ENCODE results near the gene ZNF467.

ZNF467 gene

DNA sequence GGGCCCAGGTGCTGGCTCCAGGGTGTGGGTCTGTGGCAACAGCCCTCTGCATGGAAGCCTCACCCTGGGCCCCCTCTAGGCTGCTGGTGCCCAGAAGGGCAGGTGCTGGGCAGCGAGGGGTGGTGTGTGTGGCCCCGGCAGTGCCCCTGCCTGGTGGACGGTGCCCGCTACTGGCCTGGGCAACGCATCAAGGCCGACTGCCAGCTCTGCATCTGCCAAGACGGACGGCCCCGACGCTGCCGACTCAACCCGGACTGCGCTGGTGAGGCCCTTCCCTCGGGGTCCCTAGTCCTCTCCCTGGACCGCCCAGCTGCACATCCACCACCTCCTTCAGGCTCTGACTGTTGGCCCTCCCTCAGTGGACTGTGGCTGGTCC is 18.8 kb upstream of the ZNF467 start:
- H3K4me2 ChIP-seq (ENCODE audit: low read length): no peak overlapping the region
- no peaks in the 10 kb centered on the region for H3K4me1 ChIP-seq (ENCODE audit: control insufficient read depth, insufficient read depth, low read length)
- H3K9ac ChIP-seq (ENCODE audit: low read depth, low read length): no peak overlapping the region
- no peak overlapping the region for H3K4me3 ChIP-seq (ENCODE audit: low read length)
- peaks cover 62% of the 10 kb centered on the region for H3K27me3 ChIP-seq (ENCODE audit: control insufficient read depth, insufficient read depth, low read length)
- H3K9me3 ChIP-seq (replicated peaks; ENCODE audit: low read length): no peaks in the 10 kb centered on the region
- no peaks in the 10 kb centered on the region for H3K36me3 ChIP-seq (ENCODE audit: insufficient read depth, low read length)

GRCh38 chr7:149791411-149792219 is 18.2 kb upstream of the ZNF467 start:
- Histone ChIP-seq H3K36me3 (ENCODE audit: insufficient read depth, low read length) (no peaks in the 10 kb centered on the region), H3K27me3 (ENCODE audit: control insufficient read depth, insufficient read depth, low read length) (peaks cover 66% of the 10 kb centered on the region), H3K9me3 (replicated peaks; ENCODE audit: low read length) (no peaks in the 10 kb centered on the region), H3K4me2 (ENCODE audit: low read length) (no peak overlapping the region), H3K4me3 (ENCODE audit: low read length) (no peak overlapping the region), H3K9ac (ENCODE audit: low read depth, low read length) (no peak overlapping the region), H3K4me1 (ENCODE audit: control insufficient read depth, insufficient read depth, low read length) (no peaks in the 10 kb centered on the region)

- Histone ChIP-seq H3K36me3 (ENCODE audit: insufficient read depth, low read length) (no peaks in the 10 kb centered on the region), H3K27me3 (ENCODE audit: control insufficient read depth, insufficient read depth, low read length) (peaks cover 66% of the 10 kb centered on the region), H3K9ac (ENCODE audit: low read depth, low read length) (no peak overlapping the region), H3K9me3 (replicated peaks; ENCODE audit: low read length) (no peaks in the 10 kb centered on the region), H3K4me2 (ENCODE audit: low read length) (no peak overlapping the region), H3K4me1 (ENCODE audit: control insufficient read depth, insufficient read depth, low read length) (no peaks in the 10 kb centered on the region), H3K4me3 (ENCODE audit: low read length) (no peak overlapping the region)
Observed at GRCh38 chr7:149790754-149791360, 17.5 kb upstream of the ZNF467 start.

- H3K4me3 ChIP-seq (ENCODE audit: low read length): no peak overlapping the region
- H3K36me3 ChIP-seq (ENCODE audit: insufficient read depth, low read length): no peaks in the 10 kb centered on the region
- H3K9me3 ChIP-seq (replicated peaks; ENCODE audit: low read length): no peaks in the 10 kb centered on the region
- no peak overlapping the region for H3K4me2 ChIP-seq (ENCODE audit: low read length)
- H3K4me1 ChIP-seq (ENCODE audit: control insufficient read depth, insufficient read depth, low read length): no peaks in the 10 kb centered on the region
- no peak overlapping the region for H3K9ac ChIP-seq (ENCODE audit: low read depth, low read length)
- peaks cover 63% of the 10 kb centered on the region for H3K27me3 ChIP-seq (ENCODE audit: control insufficient read depth, insufficient read depth, low read length)
Observed at GRCh38 chr7:149790146-149790548, 16.8 kb upstream of the ZNF467 start.

DNA sequence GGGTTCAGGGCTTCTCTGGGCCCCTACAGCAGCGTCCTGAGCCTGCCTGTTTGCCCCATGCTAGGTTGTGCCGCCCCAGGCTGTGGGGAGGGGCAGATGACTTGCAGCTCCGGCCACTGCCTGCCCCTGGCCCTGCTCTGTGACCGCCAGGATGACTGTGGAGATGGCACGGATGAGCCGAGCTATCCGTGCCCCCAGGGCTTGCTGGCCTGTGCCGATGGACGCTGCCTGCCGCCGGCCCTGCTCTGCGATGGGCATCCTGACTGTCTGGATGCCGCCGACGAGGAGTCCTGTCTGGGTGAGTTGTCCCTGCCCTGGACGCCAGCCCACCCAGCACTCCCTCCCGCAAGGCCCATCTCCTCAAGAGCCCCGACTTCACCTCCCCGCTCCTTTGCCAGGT is 15.7 kb upstream of the ZNF467 start:
- Histone ChIP-seq H3K9ac (ENCODE audit: low read depth, low read length) (no peak overlapping the region), H3K27me3 (ENCODE audit: control insufficient read depth, insufficient read depth, low read length) (peaks cover 61% of the 10 kb centered on the region), H3K4me1 (ENCODE audit: control insufficient read depth, insufficient read depth, low read length) (no peaks in the 10 kb centered on the region), H3K4me2 (ENCODE audit: low read length) (no peak overlapping the region), H3K4me3 (ENCODE audit: low read length) (no peak overlapping the region), H3K36me3 (ENCODE audit: insufficient read depth, low read length) (no peaks in the 10 kb centered on the region), H3K9me3 (replicated peaks; ENCODE audit: low read length) (no peaks in the 10 kb centered on the region)

DNA sequence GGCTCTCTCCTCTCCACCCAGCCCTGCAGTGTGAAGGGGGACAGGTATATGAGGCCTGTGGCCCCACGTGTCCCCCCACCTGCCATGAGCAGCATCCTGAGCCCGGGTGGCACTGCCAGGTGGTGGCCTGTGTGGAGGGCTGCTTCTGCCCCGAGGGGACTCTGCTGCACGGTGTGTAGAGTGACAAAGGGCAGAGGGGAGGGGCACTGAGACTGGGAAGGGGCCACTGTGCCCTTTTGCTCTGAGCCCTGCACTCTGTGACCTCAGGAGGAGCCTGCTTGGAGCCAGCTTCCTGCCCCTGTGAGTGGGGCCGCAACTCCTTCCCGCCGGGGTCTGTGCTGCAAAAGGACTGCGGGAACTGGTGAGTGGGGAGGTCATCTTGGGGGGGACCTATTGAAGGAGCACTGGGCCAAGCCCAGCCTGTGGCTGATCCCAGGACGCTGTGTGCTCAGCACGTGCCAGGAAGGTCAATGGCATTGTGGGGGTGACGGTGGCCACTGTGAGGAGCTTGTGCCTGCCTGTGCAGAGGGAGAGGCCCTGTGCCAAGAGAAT is 15.0 kb upstream of the ZNF467 start:
- H3K4me3 ChIP-seq (ENCODE audit: low read length): no peak overlapping the region
- H3K4me1 ChIP-seq (ENCODE audit: control insufficient read depth, insufficient read depth, low read length): no peaks in the 10 kb centered on the region
- H3K36me3 ChIP-seq (ENCODE audit: insufficient read depth, low read length): no peaks in the 10 kb centered on the region
- no peak overlapping the region for H3K4me2 ChIP-seq (ENCODE audit: low read length)
- peaks cover 59% of the 10 kb centered on the region for H3K27me3 ChIP-seq (ENCODE audit: control insufficient read depth, insufficient read depth, low read length)
- no peak overlapping the region for H3K9ac ChIP-seq (ENCODE audit: low read depth, low read length)
- H3K9me3 ChIP-seq (replicated peaks; ENCODE audit: low read length): no peaks in the 10 kb centered on the region

DNA sequence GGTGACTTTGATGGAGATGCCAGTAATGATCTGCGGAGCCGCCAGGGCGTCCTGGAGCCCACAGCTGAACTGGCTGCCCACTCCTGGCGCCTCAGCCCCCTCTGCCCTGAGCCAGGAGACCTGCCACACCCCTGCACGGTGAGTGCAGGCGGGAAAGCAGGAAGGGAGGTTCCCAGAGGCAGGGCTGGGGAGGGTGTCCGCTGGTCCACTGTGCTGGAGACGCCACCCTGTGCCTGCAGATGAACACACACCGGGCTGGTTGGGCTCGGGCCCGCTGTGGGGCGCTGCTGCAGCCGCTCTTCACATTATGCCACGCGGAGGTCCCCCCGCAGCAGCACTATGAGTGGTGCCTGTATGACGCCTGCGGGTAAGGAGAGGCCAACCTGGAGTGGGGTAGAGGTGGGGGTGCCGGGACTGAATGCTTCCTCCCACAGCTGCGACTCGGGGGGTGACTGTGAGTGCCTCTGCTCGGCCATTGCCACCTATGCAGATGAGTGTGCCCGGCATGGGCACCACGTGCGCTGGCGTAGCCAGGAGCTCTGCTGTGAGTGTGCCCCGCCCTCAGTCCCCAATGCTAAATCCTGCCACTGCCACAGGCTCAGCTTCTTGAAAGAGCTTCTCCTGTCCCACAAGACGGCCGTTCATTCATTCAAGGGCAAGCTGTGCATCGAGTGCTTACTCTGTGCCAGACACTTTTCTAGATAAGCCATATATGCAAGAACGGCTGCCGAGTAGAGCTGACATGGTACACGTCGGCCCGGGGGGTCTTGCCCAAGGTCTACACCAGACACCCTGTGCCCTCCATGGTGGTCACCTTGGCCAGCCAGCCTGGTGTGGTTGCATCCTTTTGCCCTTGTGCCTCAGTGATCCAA is 14.3 kb upstream of the ZNF467 start:
- H3K9ac ChIP-seq (ENCODE audit: low read depth, low read length): no peak overlapping the region
- H3K36me3 ChIP-seq (ENCODE audit: insufficient read depth, low read length): no peaks in the 10 kb centered on the region
- H3K4me2 ChIP-seq (ENCODE audit: low read length): no peak overlapping the region
- no peaks in the 10 kb centered on the region for H3K9me3 ChIP-seq (replicated peaks; ENCODE audit: low read length)
- H3K27me3 ChIP-seq (ENCODE audit: control insufficient read depth, insufficient read depth, low read length): peaks cover 56% of the 10 kb centered on the region
- H3K4me3 ChIP-seq (ENCODE audit: low read length): no peak overlapping the region
- no peaks in the 10 kb centered on the region for H3K4me1 ChIP-seq (ENCODE audit: control insufficient read depth, insufficient read depth, low read length)

GRCh38 chr7:149785983-149786382 is 12.6 kb upstream of the ZNF467 start:
- Histone ChIP-seq H3K9ac (ENCODE audit: low read depth, low read length) (no peak overlapping the region), H3K36me3 (ENCODE audit: insufficient read depth, low read length) (no peaks in the 10 kb centered on the region), H3K27me3 (ENCODE audit: control insufficient read depth, insufficient read depth, low read length) (peaks cover 65% of the 10 kb centered on the region), H3K4me3 (ENCODE audit: low read length) (no peak overlapping the region), H3K4me1 (ENCODE audit: control insufficient read depth, insufficient read depth, low read length) (no peaks in the 10 kb centered on the region), H3K4me2 (ENCODE audit: low read length) (no peak overlapping the region), H3K9me3 (replicated peaks; ENCODE audit: low read length) (no peaks in the 10 kb centered on the region)

DNA sequence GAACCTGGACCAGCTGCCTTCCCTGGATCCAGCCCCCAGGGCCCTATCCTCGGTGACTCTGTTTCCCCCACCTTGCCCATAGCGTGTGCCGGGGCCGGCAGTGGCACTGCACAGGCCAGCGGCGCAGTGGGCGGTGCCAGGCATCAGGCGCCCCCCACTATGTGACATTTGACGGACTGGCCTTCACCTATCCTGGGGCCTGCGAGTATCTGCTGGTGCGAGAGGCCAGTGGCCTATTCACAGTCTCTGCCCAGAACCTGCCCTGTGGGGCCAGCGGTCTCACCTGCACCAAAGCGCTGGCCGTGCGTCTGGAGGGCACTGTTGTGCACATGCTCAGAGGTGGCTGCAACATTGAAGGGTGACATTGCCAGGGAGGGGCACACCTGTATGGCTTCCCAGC is 12.0 kb upstream of the ZNF467 start:
- no peak overlapping the region for H3K9ac ChIP-seq (ENCODE audit: low read depth, low read length)
- no peak overlapping the region for H3K4me3 ChIP-seq (ENCODE audit: low read length)
- H3K4me1 ChIP-seq (ENCODE audit: control insufficient read depth, insufficient read depth, low read length): no peaks in the 10 kb centered on the region
- peaks cover 59% of the 10 kb centered on the region for H3K27me3 ChIP-seq (ENCODE audit: control insufficient read depth, insufficient read depth, low read length)
- H3K4me2 ChIP-seq (ENCODE audit: low read length): no peak overlapping the region
- no peaks in the 10 kb centered on the region for H3K36me3 ChIP-seq (ENCODE audit: insufficient read depth, low read length)
- no peaks in the 10 kb centered on the region for H3K9me3 ChIP-seq (replicated peaks; ENCODE audit: low read length)

- H3K4me2 ChIP-seq (ENCODE audit: low read length): no peak overlapping the region
- no peaks in the 10 kb centered on the region for H3K36me3 ChIP-seq (ENCODE audit: insufficient read depth, low read length)
- no peaks in the 10 kb centered on the region for H3K4me1 ChIP-seq (ENCODE audit: control insufficient read depth, insufficient read depth, low read length)
- H3K4me3 ChIP-seq (ENCODE audit: low read length): no peak overlapping the region
- H3K9me3 ChIP-seq (replicated peaks; ENCODE audit: low read length): no peaks in the 10 kb centered on the region
- no peak overlapping the region for H3K9ac ChIP-seq (ENCODE audit: low read depth, low read length)
- peaks cover 48% of the 10 kb centered on the region for H3K27me3 ChIP-seq (ENCODE audit: control insufficient read depth, insufficient read depth, low read length)
Observed at GRCh38 chr7:149784251-149784608, 10.8 kb upstream of the ZNF467 start.

DNA sequence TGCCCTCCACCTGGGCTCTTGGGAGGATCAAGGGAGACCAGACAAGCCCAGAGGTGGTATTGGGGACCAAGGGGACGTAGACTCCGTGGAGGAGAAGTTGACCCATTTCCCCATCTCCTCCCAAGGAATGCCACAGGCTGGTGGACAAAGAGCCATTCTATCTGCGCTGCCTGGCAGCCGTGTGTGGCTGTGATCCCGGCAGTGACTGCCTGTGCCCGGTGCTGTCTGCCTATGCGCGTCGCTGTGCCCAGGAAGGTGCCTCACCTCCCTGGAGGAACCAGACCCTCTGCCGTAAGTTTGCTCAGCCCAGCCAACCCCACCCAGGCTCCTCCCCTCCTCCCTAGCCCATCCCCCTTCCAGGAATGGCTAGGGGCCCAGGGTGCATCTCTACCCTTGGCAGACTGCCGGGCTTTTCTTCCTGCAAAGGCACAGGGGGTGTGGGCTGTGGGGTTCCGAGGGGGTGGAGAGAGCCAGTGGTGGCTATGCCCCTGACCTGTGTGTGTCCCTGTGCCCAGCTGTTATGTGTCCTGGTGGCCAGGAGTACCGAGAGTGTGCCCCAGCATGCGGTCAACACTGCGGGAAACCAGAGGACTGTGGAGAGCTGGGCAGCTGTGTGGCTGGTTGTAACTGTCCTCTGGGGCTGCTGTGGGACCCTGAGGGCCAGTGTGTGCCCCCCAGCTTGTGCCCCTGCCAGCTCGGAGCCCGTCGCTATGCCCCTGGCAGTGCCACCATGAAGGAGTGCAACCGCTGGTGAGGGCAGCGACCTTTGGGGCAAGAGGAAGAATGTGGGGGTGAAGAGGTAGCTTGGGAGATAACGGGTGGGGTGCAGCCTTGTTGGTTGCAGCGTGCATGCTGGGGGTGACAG is 10.2 kb upstream of the ZNF467 start:
- Histone ChIP-seq H3K36me3 (ENCODE audit: insufficient read depth, low read length) (no peaks in the 10 kb centered on the region), H3K4me1 (ENCODE audit: control insufficient read depth, insufficient read depth, low read length) (no peaks in the 10 kb centered on the region), H3K9me3 (replicated peaks; ENCODE audit: low read length) (no peaks in the 10 kb centered on the region), H3K4me2 (ENCODE audit: low read length) (no peak overlapping the region), H3K9ac (ENCODE audit: low read depth, low read length) (no peak overlapping the region), H3K4me3 (ENCODE audit: low read length) (no peak overlapping the region), H3K27me3 (ENCODE audit: control insufficient read depth, insufficient read depth, low read length) (peaks cover 43% of the 10 kb centered on the region)
